C4-2B (cell line): Measurements from ENCODE around the gene C21orf58.

Experiments
- CTCF ChIP-seq: fragments of 450-650 bp; conservative IDR thresholded peaks from 2 replicates; pipeline ENCODE4 v1.5.1; 2017; ENCODE audit warnings: mild to moderate bottlenecking
- ZFX ChIP-seq: fragments of 450-650 bp; IDR thresholded peaks from 2 replicates; pipeline ENCODE4 v1.6.1; 2017

- peak; percentile 79 for TF ChIP-seq ZFX
- TF ChIP-seq CTCF: no peak; the same call in 1 of the 2 replicates
Observed at GRCh38 chr21:46325073-46325912, 1.6 kb upstream of the C21orf58 start.
